Ovary (tissue), 9 donors: ENCODE data around the gene SLC48A1. TPM values are rescaled to one million over a fixed set of nuclear protein-coding genes. Genes with fewer than 3 reads are reported as not detected.

Source experiments
- DNase-seq, 5 donors: peaks; one replicate each; pipeline ENCODE4 v3.0.0-alpha.2; 2019 to 2020
- H3K27ac ChIP-seq, 2 donors: fragments of 200-600 bp; one replicate each; pipeline versions ENCODE4 v1.5.1 to v1.8.0; 2019 to 2022
- H3K27me3 ChIP-seq: fragments of 200-600 bp; one replicate; pipeline ENCODE4 v1.8.0; 2022
- H3K36me3 ChIP-seq: fragments of 200-600 bp; sonication (generic); one replicate; pipeline ENCODE4 v1.5.1; 2019
- H3K4me1 ChIP-seq: one replicate; pipeline ENCODE4 v1.8.1; 2013; ENCODE audit warnings: mild to moderate bottlenecking, moderate library complexity; ENCODE audit not compliant: insufficient read depth
- H3K4me3 ChIP-seq: fragments of 200-600 bp; sonication (generic); one replicate; pipeline ENCODE4 v1.5.1; 2017
- H3K9me3 ChIP-seq, 2 donors: fragments of 200-600 bp in 1 of 2; sonication (generic) in 1 of 2; one replicate each; pipeline versions ENCODE4 v1.5.1 to v1.8.1; 2013 to 2019; ENCODE audit warnings: mild to moderate bottlenecking in 1 of 2, moderate library complexity in 1 of 2
- CTCF ChIP-seq, 3 donors: fragments of 450-650 bp in 2 of 3; fragments of 200-600 bp in 1 of 3; IDR thresholded peaks; one replicate each; pipeline versions ENCODE4 v1.5.1 to v1.8.0; 2016 to 2022; ENCODE audit warnings: antibody characterized with exemption in 3 of 3, mild to moderate bottlenecking in 1 of 3
- EP300 ChIP-seq: sonication (generic); formaldehyde crosslinking; IDR thresholded peaks from one replicate; pipeline ENCODE4 v1.6.1; 2017; ENCODE audit warnings: antibody characterized with exemption
- POLR2A ChIP-seq: fragments of 450-650 bp; IDR thresholded peaks from one replicate; pipeline ENCODE4 v1.6.1; 2017; ENCODE audit warnings: antibody characterized with exemption, mild to moderate bottlenecking, moderate library complexity
- WGBS, 3 donors: extraction: QIAGEN DNeasy Blood & Tissue Kit in 1 of 3; methylation state at CpG; one replicate each; pipeline versions ENCODE4 v1.1.5 to v1.1.7; 2013 to 2017; 5-methylcytosine and 5-hydroxymethylcytosine counted together
- intact Hi-C, 4 donors: fragments of 100-400 bp; cut with DNase I; formaldehyde crosslinking; loops; one replicate each; pipeline versions ENCODE4 v1.11.0 to v1.15.1; 2022 to 2023
- polyA plus RNA-seq, 2 donors: library from polyadenylated mRNA; stranded (reverse); fragments of 200-250 nt in 1 of 2; fragments of 350-450 nt in 1 of 2; fragmentation: Illumina TruSeq in 1 of 2; extraction: RNeasy Lipid Tissue Mini Kit (QIAGEN cat#74804) in 1 of 2; gene quantifications; one replicate each; pipeline ENCODE4 v1.2.3, GENCODE V29; 2013 to 2014
- total RNA-seq, 7 donors: library from RNA; depleted of rRNA in 2 of 7; stranded (reverse); fragments of >200 nt in 2 of 7; fragmentation: NEBNext Ultra II Directional in 3 of 7; extraction: Animal tissue kit (Norgen Biotek cat#: 25700) in 3 of 7; gene quantifications; one replicate each; pipeline versions ENCODE4 v1.1.0 to v1.2.4, GENCODE V29; 2016 to 2023
- donor health status: DM: no; HTN: no; CAD: no; lungs with moderate emphysema.
- donor health status: DM: no; HTN: no; CAD: no.
- donor health status: Bipolar disorder and iron deficiency.
- donor health status: DM: yes; HTN: yes; CAD: no.
- donor health status: DM: no; HTN: no; CAD: no.
- donor health status: DM: yes; HTN: yes; CAD: no.

The SLC48A1 gene
- total and polyA plus RNA-seq, 9 donors = 24.1 to 143 (median 68.7) TPM

- 89 to 93% (median 90%) methylated on average over 9 of the region's 9 CpGs for WGBS, 3 donors
- H3K36me3 ChIP-seq = no peaks in the 10 kb centered on the region
- DNase-seq = no peak
- TF ChIP-seq EP300 = no peak
- no peak overlapping the region for H3K27ac ChIP-seq
- no peaks in the 10 kb centered on the region for H3K9me3 ChIP-seq
- H3K4me3 ChIP-seq = no peak overlapping the region
- intact Hi-C loops = no loop called here
- no peaks in the 10 kb centered on the region for H3K27me3 ChIP-seq
- H3K4me1 ChIP-seq = peaks cover 6% of the 10 kb centered on the region
Observed at GRCh38 chr12:47794679-47795078, 21.6 kb downstream of the SLC48A1 start.

GRCh38 chr12:47795121-47795813 lies 22.2 kb downstream of the SLC48A1 start:
- intact Hi-C loops = no loop called here
- no peak overlapping the region for H3K4me3 ChIP-seq
- WGBS, 3 donors = 92 to 96% (median 93%) methylated on average over 21 of the region's 21 CpGs
- H3K9me3 ChIP-seq = no peaks in the 10 kb centered on the region
- peaks cover 10% of the 10 kb centered on the region for H3K4me1 ChIP-seq
- H3K36me3 ChIP-seq = no peaks in the 10 kb centered on the region
- H3K27me3 ChIP-seq = no peaks in the 10 kb centered on the region
- no peak for DNase-seq
- TF ChIP-seq CTCF (IDR thresholded peaks at IDR 0.05) = no peak
- TF ChIP-seq POLR2A = no peak
- no peak for TF ChIP-seq EP300
- H3K27ac ChIP-seq = no peak overlapping the region

GRCh38 chr12:47795814-47796411 lies 22.9 kb downstream of the SLC48A1 start:
- Histone ChIP-seq H3K27ac (no peak overlapping the region), H3K36me3 (no peaks in the 10 kb centered on the region), H3K4me3 (no peak overlapping the region), H3K4me1 (peaks cover 13% of the 10 kb centered on the region), H3K9me3 (no peaks in the 10 kb centered on the region), H3K27me3 (no peaks in the 10 kb centered on the region)
- no peak for TF ChIP-seq POLR2A
- no peak for TF ChIP-seq EP300
- no peak for TF ChIP-seq CTCF (IDR thresholded peaks at IDR 0.05)
- no peak for DNase-seq
- WGBS, 3 donors = 90 to 92% (median 91%) methylated on average over 22 of the region's 22 CpGs
- intact Hi-C loops = no loop called here

GRCh38 chr12:47797441-47797840 lies 24.4 kb downstream of the SLC48A1 start:
- H3K9me3 ChIP-seq = no peaks in the 10 kb centered on the region
- peaks cover 13% of the 10 kb centered on the region for H3K4me1 ChIP-seq
- DNase-seq = no peak
- WGBS, 3 donors = 78 to 80% (median 79%) methylated on average over 10 of the region's 10 CpGs
- no peaks in the 10 kb centered on the region for H3K27me3 ChIP-seq
- TF ChIP-seq POLR2A (no peak), CTCF (IDR thresholded peaks at IDR 0.05) (no peak), EP300 (no peak)
- H3K36me3 ChIP-seq = no peaks in the 10 kb centered on the region
- intact Hi-C loops = no loop called here
- no peak overlapping the region for H3K4me3 ChIP-seq
- no peak overlapping the region for H3K27ac ChIP-seq

GRCh38 chr12:47798382-47798948 lies 25.4 kb downstream of the SLC48A1 start:
- no peaks in the 10 kb centered on the region for H3K27me3 ChIP-seq
- intact Hi-C loops = no loop called here

More at GRCh38 chr12:47798382-47798948, 25.4 kb downstream of the SLC48A1 start:
- H3K4me1 ChIP-seq = peaks cover 15% of the 10 kb centered on the region
- H3K36me3 ChIP-seq = no peaks in the 10 kb centered on the region
- no peaks in the 10 kb centered on the region for H3K9me3 ChIP-seq
- H3K4me3 ChIP-seq = no peak overlapping the region
- no peak overlapping the region for H3K27ac ChIP-seq
- WGBS, 3 donors = 72 to 84% (median 75%) methylated on average over 13 to 17 of the region's 17 CpGs
- DNase-seq = no peak
- no peak for TF ChIP-seq POLR2A
- no peak for TF ChIP-seq CTCF (IDR thresholded peaks at IDR 0.05)
- no peak for TF ChIP-seq EP300
